GM21529 (cell line): ENCODE data around the gene FRMD1.
"Not testable (repeated sequence)": the region's sequence is repeated elsewhere in the genome, so short reads cannot be mapped to it uniquely, and the experiment has no call there.

Experiments
- ATAC-seq: cut with Tn5 transposase; IDR thresholded peaks from one replicate; pipeline ENCODE4 v1.9.1; 2021; ENCODE audit not compliant: unreplicated experiment

The FRMD1 gene

DNA sequence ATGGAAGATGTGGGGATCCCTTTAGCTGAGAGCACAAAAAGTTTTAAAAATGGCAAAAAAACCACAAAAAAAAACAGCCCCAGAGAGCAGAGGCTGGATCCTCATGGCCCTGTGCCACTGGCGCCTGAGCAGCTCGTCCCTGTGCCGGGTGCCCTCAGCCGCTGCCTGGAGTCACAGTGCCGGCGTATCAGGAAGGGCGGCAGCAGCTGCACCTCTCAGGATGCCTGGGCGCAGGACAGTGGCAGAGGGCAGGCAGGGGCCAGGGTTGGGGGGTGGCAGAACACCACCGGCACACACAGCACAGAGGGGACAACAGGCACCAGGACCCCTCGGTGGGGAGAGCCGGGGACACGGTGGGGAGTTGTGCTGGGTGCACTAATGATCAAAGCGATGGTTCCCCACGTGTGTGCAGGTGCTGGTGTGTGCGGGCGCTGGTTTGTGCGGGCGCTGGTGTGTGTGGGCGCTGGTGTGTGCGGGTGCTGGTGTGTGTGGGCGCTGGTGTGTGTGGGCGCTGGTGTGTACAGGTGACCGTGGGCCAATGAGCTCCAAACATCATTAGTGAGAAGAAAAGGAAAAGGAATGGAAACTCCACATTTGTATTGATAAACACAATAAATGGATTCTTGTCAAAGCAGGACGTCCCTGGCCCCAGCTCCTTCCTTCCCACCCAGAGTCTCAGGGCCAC lies 1.5 kb upstream of the FRMD1 start:
- ATAC-seq = no peak

DNA sequence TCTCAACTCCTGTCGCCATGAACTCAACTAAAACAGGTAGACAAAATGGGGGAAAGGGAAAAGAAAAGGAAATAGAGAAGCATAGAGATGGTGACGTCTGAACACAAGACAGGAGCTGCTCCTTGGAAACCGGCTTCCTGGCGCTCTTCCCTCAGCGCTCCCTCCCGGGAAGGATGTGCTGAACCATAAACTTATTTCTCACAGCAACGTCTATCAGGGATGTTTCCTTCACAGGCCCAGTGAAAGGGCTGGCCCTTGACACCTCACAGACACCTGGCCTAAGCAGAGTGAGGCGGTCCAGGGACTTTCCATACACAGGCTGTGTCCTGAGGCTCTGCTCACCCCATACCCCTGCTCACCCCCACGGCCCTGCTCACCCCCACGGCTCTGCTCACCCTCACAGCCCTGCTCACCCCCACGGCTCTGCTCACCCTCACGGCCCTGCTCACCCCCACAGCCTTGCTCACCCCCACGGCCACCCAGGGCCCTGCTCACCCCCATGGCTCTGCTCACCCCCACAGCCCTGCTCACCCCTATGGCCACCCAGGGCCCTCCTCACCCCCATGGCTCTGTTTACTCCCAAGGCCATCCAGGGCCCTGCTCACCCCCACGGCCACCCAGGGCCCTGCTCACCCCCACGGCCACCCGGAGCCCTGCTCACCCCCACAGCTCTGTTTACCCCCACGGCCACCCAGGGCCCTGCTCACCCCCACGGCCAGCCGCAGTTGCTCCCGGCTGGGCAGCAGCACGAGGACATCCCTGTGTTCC lies 653 bp downstream of the FRMD1 start:
- ATAC-seq = no peak

DNA sequence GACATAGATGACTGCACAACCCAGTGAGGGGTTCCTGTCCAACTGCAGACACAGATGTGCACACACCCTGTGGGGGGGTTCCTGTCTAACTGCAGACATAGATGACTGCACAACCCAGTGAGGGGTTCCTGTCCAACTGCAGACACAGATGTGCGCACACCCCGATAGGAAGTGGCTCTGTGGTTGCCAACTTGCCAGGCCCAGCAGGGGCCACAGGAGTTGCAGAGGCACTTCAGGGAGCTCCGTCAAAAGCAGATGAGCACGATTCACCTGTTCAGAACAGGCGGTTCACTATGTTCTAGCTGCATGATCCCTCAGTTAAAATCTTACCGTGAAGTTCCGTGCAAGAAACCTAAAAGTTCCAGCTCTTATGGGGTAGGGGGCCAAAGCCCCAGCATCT lies 1.6 kb downstream of the FRMD1 start:
- not testable (repeated sequence) for ATAC-seq

DNA sequence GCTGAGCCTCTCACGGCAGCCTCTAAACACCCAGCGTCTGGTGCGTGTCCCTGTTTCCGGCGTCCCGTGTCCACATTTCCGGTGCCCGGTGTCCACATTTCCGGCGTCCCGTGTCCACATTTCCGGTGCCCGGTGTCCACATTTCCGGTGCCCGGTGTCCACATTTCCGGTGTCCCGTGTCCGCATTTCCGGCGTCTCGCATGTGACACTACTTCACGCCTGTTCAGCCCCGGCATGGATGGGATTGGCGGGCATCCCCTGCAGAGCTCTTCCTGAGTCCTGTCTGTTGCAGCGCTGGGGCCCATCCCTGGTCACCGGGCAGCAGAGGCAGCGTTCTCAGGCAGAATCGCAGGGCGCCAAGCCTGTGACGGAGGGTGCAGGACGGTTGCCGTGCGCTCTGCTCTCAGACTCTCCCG lies 3.2 kb downstream of the FRMD1 start:
- ATAC-seq = no peak

DNA sequence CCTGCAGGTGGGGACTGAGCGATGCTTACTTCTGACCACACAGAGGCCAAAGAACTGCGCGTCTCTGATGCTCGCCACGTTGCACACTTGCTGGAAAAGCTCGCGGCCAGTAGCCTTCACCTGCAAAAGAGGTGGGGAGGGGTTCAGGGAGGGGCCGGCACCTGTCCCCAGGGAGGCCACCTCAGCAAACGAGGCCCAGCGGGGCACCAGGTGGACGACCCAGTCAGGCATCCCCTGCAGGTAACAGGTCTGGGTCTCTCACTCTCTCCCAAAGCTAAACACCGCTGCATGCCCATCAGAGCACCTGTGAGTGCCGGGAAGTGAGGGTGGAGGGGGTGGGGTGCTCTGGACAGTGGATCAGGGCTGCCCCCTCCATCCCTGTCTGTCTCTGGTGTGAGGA lies 3.8 kb downstream of the FRMD1 start:
- ATAC-seq = no peak

DNA sequence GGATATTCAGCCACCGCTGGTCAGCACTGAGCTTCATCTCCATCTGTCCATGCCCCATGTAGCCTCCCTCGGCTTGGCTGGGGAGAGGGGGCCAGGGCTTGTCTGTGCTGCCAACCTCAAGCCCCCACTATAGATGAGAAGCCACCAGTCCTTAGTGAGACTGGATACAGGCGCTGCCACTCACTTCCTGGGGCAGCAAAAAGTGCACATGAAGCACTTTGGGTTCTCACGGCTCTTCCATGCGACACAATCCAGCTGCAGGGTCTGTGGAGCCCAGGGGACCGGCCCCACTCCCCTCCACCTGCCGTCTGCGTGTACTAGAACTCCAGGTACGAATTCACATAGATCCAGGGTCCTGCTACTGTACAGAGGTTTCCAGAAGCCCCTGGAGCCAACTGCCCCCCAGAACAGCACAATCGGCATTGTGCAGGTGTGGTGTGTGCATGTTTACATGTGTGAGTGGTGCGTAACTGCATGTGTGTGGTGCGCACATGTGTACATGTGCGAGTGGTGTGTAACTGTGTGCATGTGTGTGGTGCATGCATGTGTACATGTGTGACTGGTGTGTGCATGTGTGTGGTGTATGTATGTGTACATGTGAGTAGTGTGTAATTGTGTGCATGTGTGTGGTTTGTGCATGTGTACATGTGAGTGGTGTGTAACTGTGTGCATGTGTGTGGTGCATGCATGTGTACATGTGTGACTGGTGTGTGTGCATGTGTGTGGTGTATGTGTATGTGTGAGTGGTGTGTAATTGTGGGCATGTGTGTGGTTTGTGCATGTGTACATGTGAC lies 4.9 kb downstream of the FRMD1 start:
- ATAC-seq = no peak

DNA sequence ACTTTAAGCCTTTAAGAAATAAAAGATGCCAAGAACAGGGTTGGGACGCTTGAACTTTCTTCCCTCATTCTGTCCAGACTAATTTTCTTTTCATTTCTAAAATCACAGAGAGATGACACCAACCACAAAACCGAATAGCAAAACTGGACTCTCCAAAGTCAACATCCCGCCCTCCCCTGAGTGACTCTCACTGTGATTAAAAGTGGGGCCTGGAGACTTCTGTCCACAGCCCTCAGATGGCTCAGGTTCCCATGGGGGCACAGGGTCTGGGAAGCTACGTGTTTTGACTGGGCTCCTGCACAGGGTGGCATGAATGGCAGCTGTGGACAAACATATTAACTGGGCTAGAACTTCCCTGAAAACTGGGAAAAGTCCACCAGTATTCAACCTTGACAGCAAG lies 6.3 kb downstream of the FRMD1 start:
- ATAC-seq = no peak

DNA sequence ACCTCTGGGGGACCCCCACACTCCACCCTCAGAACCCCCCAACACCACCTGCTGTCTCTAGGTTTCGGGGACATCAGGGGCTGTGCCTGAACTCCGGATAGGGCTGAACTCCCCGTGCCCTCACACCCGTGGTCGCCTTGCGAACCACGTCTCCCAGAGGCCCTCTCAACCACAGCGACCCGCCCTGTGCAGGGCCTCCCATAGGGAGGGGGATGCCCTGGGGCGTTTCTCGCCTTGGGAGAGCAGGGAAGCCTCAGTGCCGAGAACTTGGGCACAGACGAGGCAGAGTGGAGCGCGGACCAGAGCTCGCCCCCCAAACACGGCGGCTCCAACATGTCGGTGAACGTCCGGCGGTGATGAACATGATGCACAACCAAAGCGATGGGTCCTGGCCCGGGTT lies 6.8 kb downstream of the FRMD1 start:
- no peak for ATAC-seq

DNA sequence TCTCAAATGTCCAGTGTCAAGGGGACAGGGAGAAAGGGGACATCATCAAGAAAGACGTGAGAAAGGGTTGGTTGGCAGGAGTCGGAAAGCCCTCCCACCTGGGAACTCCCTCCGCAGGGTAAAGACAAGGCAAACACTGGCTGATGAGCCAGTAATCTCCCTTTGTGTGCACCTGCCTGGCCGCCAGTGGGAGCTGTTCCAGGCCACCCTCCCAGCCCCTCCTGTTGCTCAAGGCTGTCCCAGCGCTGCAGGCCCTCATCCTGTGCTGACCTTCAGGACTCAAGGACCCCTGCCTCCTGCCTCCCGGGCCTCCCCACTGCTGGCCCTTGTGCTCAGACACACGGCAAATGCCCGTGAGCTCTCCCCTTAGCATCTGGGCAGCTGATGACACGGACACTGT lies 7.4 kb downstream of the FRMD1 start:
- ATAC-seq = no peak

DNA sequence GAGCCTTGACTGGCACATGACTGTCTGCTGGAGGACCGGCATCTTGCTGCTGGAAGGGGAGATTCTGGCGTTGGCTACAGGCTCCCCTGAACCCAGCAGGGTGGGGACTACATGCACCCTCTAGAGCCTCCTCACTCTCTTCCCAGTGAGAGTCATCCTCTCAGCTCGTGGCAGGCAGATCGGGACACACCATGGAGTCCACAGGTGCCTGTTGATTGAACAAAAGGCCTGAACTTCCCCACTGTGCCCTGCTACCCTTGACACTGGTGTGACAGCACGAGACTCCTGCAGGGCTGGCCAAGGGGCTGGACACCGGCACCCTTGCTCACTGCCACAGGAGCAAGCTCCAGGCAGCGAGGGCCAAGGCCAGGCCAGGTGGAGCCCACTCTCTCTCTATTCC lies 8.2 kb downstream of the FRMD1 start:
- no peak for ATAC-seq

DNA sequence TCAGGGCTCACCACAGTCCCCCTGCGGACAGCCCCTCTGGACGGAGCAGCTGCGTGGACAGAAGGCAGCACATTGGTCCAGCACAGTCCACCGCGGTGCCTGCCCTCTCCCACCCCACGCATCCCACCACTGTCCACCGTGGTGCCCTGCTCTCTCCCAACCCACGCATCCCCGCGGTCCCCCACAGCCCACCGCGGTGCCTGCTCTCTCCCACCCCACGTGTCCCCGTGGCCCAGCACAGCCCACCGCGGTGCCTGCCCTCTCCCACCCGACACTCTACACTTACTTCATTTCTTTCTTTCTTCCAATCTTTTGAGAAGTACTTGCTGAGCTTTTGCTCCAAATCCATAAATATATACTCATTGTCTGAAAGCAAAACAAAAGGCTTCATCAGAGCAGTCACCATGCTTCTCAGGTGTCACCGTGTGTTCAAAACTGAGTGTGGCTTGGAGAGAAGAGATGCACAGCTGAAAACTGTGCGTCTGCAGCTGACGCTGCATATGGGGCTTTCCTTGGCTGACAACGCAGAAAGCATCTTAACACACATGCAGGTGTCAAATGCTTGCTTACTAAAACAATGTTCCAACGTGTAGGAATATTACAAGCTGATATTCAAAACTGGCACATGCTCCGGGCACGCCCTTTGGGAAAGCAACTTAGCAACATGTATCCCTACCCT lies 11.8 kb downstream of the FRMD1 start:
- no peak for ATAC-seq

DNA sequence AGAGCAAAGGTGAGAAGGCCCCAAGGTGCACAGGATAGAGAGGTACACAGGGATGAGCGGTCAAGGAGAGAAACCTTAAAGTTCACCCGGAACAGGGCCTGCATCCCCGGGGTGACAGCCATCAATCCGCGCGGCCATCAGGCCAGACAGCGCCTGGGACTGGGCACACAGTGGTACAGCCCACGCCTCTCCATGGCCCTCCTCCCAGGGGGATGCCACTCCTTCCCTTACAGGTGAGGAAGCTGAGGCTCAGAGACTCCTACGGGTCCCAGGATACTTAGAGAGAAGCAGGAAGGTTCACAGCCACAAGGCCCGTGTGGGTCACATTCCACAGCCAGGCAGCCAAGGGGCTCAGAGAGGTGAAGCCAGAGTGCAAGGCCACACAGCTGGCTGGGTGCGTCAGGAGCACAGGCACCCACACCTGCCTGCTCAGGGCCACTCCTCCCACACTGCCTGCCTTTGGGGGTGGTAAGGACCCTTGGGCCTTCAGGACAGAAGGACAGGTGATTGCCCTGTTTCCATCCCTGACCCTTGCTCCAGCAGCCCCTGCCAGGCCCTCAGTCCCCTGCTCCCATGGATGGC lies 14.7 kb downstream of the FRMD1 start:
- no peak for ATAC-seq

DNA sequence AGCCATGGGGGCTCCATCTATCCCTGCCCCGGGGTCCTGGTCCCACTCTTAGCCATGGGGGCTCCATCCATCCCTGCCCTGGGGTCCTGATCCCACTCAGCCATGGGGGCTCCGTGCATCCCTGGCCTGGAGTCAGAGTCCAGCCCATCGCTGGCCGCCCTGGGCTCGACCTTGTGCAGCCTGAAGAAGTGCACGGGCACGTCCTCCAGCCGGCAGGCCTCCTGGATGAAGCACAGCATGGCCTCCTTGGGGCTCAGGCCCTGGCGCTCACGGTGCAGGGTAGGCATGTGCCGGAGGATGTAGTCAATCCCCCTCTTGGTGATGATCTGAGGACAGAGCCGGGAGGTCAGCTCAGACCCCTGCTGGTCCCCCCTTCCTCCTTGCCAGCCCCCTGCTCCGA lies 15.6 kb downstream of the FRMD1 start:
- no peak for ATAC-seq

DNA sequence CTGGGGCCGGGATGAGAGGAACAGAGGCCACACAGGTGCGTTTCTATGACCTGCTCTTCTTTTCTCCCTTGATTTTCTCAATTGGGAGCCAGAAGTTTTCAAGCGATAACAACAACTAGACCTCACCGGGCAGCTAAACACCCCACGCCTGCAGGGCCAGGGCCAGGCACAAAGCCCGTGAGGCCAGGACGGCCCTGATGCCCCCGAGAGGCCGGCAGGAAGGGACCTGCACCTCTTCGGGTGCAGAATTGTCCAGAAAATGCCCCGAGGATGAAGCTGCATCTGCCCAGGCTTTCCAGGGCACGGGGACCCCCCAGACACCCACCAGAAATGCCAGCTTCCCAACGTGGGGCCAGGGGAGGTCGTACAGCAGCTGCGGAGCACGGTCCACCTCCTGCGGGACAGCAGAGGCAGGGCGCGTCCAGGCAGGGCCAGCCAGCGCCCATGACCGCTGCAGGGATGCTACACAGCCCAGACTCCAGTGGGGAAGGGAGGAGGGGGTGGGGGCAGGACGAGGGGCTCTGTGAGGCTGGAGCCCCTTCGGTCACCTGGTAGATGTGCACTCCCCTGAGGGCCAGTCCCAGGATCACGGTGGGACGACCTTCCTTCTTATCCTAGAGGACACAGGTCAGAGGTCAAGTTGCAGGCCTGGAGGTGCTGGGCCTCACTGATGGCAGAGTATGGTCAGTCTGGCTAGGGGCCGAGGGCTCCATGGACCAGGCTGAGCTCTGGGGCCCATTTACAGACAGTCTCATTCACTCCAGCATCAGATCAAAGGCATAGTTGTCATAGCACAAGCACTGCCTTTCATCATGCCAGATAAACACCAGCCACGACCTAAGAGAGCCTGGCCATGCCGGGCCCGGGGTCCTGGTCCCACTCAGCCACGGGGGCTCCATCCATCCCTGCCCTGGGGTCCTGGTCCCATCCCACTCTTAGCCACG lies 16.4 kb downstream of the FRMD1 start:
- no peak for ATAC-seq

DNA sequence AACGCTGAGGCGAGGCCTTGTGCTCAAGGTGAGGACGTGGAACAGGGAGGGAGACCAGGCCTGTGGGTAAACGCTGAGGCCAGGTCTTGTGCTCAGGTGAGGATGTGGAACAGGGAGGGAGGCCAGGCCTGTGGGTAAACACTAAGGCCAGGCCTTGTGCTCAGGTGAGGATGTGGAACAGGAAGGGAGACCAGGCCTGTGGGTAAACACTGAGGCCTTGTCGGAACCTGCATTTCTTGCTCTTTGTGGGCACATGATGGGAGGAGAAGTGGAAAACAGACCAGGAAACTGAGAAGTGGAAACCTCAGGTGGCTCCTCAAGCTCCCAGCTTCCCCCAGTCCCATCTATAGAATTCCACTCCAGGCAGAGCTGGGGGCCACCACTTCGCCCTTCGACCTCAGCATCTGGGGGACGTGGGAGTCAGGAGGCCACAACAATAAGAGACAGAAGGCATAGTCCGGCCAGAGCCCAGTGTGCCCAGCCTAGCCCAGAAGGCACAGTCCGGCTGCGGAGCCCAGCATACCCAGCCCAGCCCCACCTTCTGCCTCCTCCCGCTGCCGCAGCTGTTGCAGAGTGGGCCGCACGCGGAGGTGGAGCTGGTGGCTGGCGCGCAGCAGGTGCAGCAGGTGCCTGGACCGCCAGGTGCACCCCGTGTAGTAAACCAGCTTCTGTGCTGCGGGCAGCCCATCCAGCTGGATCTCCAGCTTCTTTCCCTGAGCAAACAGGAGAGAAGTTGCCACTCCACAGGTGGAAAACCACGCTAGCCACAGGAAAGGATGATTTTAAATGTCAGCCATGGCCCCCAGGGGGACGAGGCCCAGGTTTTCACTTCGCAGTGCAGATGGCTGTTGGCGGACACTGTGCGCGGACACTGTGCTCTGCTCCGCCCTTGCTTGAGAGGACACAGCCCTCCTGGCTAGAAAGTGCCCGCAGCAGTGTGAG lies 17.5 kb downstream of the FRMD1 start:
- ATAC-seq = no peak

DNA sequence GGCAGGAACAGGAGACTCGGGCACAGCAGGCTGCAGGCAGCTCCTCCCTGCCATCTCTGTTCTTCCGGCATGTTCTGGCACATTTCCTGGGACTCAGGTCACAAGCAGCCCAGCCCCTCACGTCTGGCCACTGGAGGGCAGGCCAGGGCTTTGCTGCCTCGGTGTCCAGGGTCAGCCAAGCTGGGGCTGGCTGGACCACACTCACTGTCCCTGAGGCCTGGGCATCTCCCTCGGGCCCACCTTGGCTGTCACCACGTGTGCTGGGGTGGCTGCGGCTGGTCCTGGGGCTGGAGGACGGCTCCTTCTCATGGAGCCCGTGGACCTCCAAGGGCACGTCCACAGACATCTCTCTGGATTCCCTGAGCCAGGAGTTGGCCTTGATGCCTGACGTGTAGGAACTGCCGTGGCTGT lies 18.5 kb downstream of the FRMD1 start:
- ATAC-seq = no peak

DNA sequence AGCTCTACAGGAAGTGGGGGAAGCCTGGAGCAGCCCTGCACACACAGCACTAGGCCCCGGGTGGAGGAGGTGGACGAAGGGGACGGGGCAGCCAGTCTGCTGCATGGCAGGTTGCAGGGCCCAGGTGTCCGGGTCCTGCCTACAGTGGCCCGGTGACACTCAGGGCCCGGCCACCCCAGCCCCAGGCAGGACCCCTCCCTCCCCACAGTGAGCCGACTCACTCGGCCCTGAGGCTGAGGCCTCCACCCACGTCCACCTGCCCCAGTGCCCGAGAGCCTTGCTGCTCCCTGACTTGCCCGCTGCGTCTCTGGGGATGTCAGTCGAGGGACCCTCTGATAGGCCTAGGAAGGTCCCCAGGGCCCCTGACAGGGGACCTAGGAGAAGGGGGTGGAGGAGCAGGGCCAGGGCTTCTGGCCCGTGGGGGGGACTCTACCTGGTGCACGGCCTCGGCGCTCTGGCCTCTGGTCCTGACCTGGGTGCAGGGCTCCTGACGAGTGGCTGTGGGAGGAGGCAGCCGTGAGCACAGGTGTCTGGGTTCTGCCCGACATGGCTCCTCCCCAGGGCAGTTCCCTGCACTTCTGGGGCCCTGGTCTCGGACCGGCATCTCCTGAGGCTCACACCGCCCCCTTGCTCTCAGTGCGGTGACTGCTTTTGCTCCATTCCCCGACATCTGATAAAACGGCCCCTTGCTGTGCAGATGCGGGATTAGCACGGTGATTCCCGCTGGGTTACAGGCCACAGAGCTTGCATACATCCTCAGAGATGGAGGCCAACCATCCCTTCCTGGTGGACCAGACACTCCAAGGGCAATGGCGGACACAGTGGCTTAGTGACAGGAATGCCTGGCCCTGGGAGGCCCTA lies 20.1 kb downstream of the FRMD1 start:
- no peak for ATAC-seq

DNA sequence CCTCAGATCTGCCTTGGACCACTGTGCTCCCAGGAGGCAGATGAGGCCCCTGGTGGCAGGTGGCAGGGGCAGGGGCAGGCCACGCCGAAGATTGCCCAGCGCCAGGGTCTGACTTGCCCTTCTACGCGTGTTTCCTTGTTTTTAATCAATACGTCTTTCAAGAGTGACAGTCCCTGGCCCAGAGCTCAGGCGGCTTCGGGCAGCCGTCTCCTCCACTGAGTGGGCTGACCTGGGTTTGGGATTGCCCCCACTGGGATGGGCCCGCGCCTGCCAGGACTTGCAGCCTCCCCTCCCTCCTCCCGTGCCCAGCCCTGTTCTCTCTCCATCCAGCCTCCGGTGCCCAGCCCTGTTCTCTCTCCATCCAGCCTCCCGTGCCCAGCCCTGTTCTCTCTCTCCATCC lies 21.2 kb downstream of the FRMD1 start:
- ATAC-seq = no peak
